ENCODE measurements around the gene TBC1D2. TPM values are rescaled to one million over a fixed set of nuclear protein-coding genes. Genes with fewer than 3 reads are reported as not detected.

TBC1D2 gene
- total and polyA plus RNA-seq, 7 donors, result 1.3 to 2.9 (median 2.1) TPM

- 95 to 97% (median 97%) methylated on average over 3 of the region's 3 CpGs for WGBS, 3 donors
- DNase-seq (no peak), ATAC-seq (no peak)
- Histone ChIP-seq H3K36me3 (ENCODE audit: insufficient read depth in 1 of 2, low read depth in 1 of 2) (peaks cover 0 to 6% of the 10 kb centered on the region in 2 donors), H3K4me1 (no peaks in the 10 kb centered on the region), H3K27me3 (ENCODE audit: insufficient read depth in 3 of 3, low read length in 2 of 3) (no peaks in the 10 kb centered on the region), H3K4me3 (no peak overlapping the region), H3K27ac (no peak overlapping the region), H3K9me3 (no peaks in the 10 kb centered on the region)
- intact Hi-C loops (cut with DNase I), result no loop called here
- TF ChIP-seq CTCF (IDR thresholded peaks at IDR 0.05), result no peak
These were observed 15.0 kb downstream of the TBC1D2 start for GRCh38 chr9:98240475-98240874.

GRCh38 chr9:98236901-98237487, 18.5 kb downstream of the TBC1D2 start:
- 86 to 91% (median 88%) methylated on average over 8 of the region's 8 CpGs for WGBS, 3 donors

GRCh38 chr9:98235126-98235525, 20.3 kb downstream of the TBC1D2 start:
- H3K4me3 ChIP-seq, result no peak overlapping the region
- H3K36me3 ChIP-seq (ENCODE audit: insufficient read depth in 1 of 2, low read depth in 1 of 2), result peaks cover 0 to 8% of the 10 kb centered on the region in 2 donors
- no peaks in the 10 kb centered on the region for H3K4me1 ChIP-seq
- no peaks in the 10 kb centered on the region for H3K9me3 ChIP-seq
- no peak for DNase-seq
- 89 to 95% (median 91%) methylated on average over 9 of the region's 9 CpGs for WGBS, 3 donors
- no peak for ATAC-seq
- no peak for TF ChIP-seq CTCF (IDR thresholded peaks at IDR 0.05)
- H3K27me3 ChIP-seq (ENCODE audit: insufficient read depth in 3 of 3, low read length in 2 of 3), result no peaks in the 10 kb centered on the region
- no peak overlapping the region for H3K27ac ChIP-seq
- intact Hi-C loops (cut with DNase I), result no loop called here

More at GRCh38 chr9:98236901-98237487, 18.5 kb downstream of the TBC1D2 start:
- H3K27ac ChIP-seq, result no peak overlapping the region
- intact Hi-C loops (cut with DNase I), result no loop called here
- H3K4me1 ChIP-seq, result no peaks in the 10 kb centered on the region
- H3K27me3 ChIP-seq (ENCODE audit: insufficient read depth in 3 of 3, low read length in 2 of 3), result no peaks in the 10 kb centered on the region
- H3K9me3 ChIP-seq, result no peaks in the 10 kb centered on the region
- no peak for DNase-seq
- H3K4me3 ChIP-seq, result no peak overlapping the region
- TF ChIP-seq CTCF (IDR thresholded peaks at IDR 0.05), result no peak
- H3K36me3 ChIP-seq (ENCODE audit: insufficient read depth in 1 of 2, low read depth in 1 of 2), result peaks cover 0 to 8% of the 10 kb centered on the region in 2 donors
- ATAC-seq, result no peak

- Histone ChIP-seq H3K27ac (no peak overlapping the region), H3K36me3 (ENCODE audit: insufficient read depth in 1 of 2, low read depth in 1 of 2) (peaks cover 0 to 8% of the 10 kb centered on the region in 2 donors), H3K9me3 (no peaks in the 10 kb centered on the region), H3K27me3 (ENCODE audit: insufficient read depth in 3 of 3, low read length in 2 of 3) (no peaks in the 10 kb centered on the region), H3K4me1 (no peaks in the 10 kb centered on the region), H3K4me3 (no peak overlapping the region)
- TF ChIP-seq CTCF (IDR thresholded peaks at IDR 0.05), result no peak
- intact Hi-C loops (cut with DNase I), result no loop called here
- DNase-seq, result no peak
- ATAC-seq, result no peak
- 79 to 82% (median 82%) methylated on average over 9 of the region's 9 CpGs for WGBS, 3 donors
These were observed 21.1 kb downstream of the TBC1D2 start for GRCh38 chr9:98234245-98234825.

- H3K27me3 ChIP-seq (ENCODE audit: insufficient read depth in 3 of 3, low read length in 2 of 3), result no peaks in the 10 kb centered on the region
- ATAC-seq (no peak), DNase-seq (no peak)
- WGBS, 3 donors, result 93 to 96% (median 94%) methylated on average over 5 of the region's 5 CpGs
- no peaks in the 10 kb centered on the region for H3K9me3 ChIP-seq
- H3K4me1 ChIP-seq, result no peaks in the 10 kb centered on the region
- H3K27ac ChIP-seq, result no peak overlapping the region
- no peak for TF ChIP-seq CTCF (IDR thresholded peaks at IDR 0.05)
- intact Hi-C loops (cut with DNase I), result no loop called here
- H3K36me3 ChIP-seq (ENCODE audit: insufficient read depth in 1 of 2, low read depth in 1 of 2), result peaks cover 0 to 16% of the 10 kb centered on the region in 2 donors
- H3K4me3 ChIP-seq, result no peak overlapping the region
These were observed 22.5 kb downstream of the TBC1D2 start for GRCh38 chr9:98232926-98233325.
